Fibroblast of the aortic adventitia (primary cell): ENCODE measurements around the gene DENND1A. TPM values are rescaled to one million over a fixed set of nuclear protein-coding genes. Genes with fewer than 3 reads are reported as not detected.
"Not testable (repeated sequence)": the region's sequence is repeated elsewhere in the genome, so short reads cannot be mapped to it uniquely, and the experiment has no call there.

Source experiments
- DNase-seq: peaks from one replicate; pipeline ENCODE4 v3.0.0-alpha.2; 2010; ENCODE audit warnings: low read depth
- H3K4me3 ChIP-seq: 2 replicates; pipeline ENCODE4 v1.5.1; 2011; ENCODE audit warnings: low read depth, mild to moderate bottlenecking, control low read depth, low read length, moderate library complexity
- total RNA-seq: library from RNA; depleted of rRNA; stranded (reverse); fragments of >200 nt; gene quantifications from 2 replicates; pipeline ENCODE4 v1.2.3, GENCODE V29; 2012; ENCODE audit warnings: low replicate concordance
- TF ChIP-seq, protein P1 (sequence below): IDR thresholded peaks from 2 replicates; pipeline ENCODE4 v1.5.1; 2011; ENCODE audit warnings: mild to moderate bottlenecking, low read length, control low read depth, inconsistent platforms; ENCODE audit not compliant: insufficient read depth

The DENND1A gene
- total RNA-seq, 1 donor = 27.7 TPM

DNA sequence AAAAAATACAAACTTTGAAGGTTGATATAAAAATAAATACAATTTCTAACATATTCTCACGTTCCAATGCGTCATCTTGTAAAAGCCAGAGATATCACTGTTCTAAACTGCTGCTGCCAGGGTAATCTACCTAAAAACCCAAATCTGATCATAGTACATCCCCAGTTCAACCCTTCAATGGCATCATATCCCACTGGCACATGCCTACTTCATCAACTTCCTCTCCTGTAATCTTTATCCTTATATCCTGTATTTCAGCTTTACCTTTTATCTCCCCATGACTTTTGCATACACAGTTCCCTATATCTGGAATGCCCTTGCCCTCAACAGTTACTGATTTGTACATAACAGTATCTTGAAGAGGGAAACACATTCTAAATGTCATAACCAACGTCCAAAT is 7.5 kb downstream of the DENND1A start:
- no peak overlapping the region for H3K4me3 ChIP-seq
- TF ChIP-seq, protein P1, sequence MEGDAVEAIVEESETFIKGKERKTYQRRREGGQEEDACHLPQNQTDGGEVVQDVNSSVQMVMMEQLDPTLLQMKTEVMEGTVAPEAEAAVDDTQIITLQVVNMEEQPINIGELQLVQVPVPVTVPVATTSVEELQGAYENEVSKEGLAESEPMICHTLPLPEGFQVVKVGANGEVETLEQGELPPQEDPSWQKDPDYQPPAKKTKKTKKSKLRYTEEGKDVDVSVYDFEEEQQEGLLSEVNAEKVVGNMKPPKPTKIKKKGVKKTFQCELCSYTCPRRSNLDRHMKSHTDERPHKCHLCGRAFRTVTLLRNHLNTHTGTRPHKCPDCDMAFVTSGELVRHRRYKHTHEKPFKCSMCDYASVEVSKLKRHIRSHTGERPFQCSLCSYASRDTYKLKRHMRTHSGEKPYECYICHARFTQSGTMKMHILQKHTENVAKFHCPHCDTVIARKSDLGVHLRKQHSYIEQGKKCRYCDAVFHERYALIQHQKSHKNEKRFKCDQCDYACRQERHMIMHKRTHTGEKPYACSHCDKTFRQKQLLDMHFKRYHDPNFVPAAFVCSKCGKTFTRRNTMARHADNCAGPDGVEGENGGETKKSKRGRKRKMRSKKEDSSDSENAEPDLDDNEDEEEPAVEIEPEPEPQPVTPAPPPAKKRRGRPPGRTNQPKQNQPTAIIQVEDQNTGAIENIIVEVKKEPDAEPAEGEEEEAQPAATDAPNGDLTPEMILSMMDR = no peak
- DNase-seq = no peak

DNA sequence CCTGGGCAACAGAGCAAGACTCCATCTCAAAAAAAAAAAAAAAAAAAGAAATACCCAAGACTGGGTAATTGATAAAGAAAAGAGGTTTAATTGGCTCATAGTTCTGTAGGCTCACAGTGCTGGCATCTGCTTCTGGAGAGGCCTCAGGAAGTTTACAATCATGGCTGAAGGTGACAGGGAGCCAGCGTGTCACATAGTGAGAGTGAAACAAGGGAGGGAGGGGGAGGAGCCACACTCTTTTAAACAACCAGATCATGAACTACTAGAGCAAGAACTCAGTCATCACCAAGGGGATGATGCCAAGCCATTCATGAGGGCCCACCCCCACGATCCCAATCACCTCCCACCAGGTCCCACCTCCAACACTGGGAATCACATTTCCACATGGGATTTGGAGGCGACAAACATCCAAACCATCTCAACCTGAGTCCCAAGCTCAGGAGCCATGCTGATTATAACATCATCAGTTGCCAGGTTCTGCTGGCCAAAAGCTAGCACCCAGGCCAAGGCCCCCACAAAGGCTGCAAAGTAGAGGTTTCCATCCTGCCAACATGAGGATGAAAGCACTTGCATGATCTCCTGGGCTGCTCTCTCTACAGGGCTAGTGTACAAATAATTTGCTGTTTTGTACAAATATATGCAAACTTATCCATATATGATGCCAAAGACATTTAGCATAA is 15.3 kb downstream of the DENND1A start:
- TF ChIP-seq, protein P1 = no peak
- H3K4me3 ChIP-seq = no peak overlapping the region
- no peak for DNase-seq

DNA sequence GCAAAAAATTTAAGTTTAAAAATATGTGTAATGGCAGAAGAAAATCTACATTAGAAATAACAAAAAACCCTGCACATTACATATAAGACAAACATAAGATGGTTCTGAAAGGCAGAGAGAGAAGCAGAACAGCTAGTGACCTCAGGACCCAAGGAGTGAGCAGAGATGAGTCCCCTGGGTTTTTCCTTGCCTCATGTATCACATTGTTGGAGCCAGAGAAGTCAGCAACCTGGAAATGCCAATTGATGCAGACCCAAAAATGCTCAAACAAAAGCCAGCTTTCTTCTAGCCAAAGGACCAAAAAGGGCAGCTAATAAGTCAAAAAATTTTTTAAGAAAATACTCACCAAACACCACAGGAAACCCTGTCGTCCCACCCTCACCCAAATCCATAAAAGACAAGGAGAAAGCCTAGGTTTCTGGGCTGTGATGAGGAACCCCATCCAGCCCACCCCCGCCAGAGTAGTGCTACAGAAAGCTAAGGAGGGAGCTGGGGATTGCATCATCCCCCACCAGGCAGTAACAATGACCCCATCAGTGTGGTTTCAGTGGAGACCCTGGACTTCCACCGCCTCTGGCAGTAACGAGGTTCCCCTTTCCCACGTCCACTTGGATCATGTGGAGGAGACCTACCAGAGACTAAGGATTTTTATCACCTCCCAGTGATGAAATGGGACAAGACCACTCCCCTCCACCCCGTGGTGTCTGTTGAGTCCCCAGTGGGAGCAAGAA is 17.6 kb downstream of the DENND1A start:
- peak; percentile 21 for DNase-seq
- no peak overlapping the region for H3K4me3 ChIP-seq
- TF ChIP-seq, protein P1 = no peak

DNA sequence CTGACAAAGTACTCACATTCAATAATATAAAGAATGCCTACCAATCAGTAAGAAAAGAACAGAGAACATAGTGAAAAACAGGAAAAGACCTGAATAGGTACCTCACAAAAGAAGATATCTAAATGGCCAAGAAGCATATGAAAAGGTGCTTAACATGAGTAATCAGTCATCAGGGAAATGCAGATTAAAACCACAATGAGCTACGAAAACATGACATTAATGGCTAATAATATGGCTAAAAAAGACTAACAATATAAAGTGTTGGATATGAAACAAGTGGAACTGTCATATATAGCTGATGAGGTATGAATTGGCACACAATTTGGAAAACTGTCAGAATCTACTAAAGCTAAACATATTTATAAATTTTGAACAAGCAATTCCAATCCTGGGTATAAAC is 18.9 kb downstream of the DENND1A start:
- DNase-seq = no peak
- no peak overlapping the region for H3K4me3 ChIP-seq
- TF ChIP-seq, protein P1 = no peak

DNA sequence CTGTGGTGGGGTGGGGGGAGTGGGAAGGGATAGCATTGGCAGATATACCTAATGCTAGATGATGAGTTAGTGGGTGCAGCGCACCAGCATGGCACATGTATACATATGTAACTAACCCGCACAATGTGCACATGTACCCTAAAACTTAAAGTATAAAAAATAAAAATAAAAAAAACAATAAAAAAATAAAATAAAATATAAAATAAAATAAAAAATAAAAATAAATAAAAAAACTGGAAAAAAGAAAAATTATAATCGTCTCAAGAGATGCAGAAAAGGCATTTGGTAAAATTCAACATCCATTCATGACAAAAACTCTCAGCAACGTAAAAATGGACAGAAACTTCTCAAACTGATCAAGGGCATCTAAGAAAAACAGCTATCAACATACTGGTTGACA is 20.7 kb downstream of the DENND1A start:
- not testable (repeated sequence) for DNase-seq

DNA sequence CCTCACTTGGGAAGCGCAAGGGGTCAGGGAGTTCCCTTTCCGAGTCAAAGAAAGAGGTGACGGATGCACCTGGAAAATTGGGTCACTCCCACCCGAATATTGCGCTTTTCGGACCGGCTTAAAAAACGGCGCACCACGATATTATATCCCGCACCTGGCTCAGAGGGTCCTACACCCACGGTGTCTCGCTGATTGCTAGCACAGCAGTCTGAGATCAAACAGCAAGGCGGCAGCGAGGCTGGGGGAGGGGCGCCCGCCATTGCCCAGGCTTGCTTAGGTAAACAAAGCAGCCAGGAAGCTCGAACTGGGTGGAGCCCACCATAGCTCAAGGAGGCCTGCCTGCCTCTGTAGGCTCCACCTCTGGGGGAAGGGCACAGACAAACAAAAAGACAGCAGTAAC is 26.4 kb downstream of the DENND1A start:
- DNase-seq = not testable (repeated sequence)

More for the DNA sequence above, 20.7 kb downstream of the DENND1A start:
- H3K4me3 ChIP-seq = not testable (repeated sequence)

DNA sequence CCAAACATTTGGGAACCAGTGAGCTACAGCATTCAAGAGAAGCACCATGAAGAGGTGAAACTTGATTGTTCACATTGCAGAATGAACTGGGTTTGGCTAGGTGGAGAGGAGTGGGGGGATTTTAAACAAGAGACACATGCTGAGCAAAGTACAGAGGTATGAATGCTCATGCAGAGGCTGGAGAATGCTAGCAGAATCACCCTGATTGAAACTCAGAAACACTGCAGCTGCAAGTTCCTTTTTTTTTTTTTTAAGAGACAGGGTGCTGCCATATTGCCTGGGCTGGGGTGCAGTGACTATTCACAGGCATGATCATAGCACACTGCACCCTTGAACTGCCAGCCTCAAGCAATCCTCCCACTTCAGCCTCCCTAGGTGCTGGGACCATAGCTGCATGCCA is 35.1 kb downstream of the DENND1A start:
- TF ChIP-seq, protein P1 = no peak
- DNase-seq = no peak
- H3K4me3 ChIP-seq = no peak overlapping the region

More for the DNA sequence above, 26.4 kb downstream of the DENND1A start:
- not testable (repeated sequence) for H3K4me3 ChIP-seq
